Measurements from ENCODE around the gene MMP11. TPM values are rescaled to one million over a fixed set of nuclear protein-coding genes. Genes with fewer than 3 reads are reported as not detected.

The MMP11 gene
- total and polyA plus RNA-seq, 3 experiments from 2014 or later = 0.90 to 1.9 (median 1.6) TPM

DNA sequence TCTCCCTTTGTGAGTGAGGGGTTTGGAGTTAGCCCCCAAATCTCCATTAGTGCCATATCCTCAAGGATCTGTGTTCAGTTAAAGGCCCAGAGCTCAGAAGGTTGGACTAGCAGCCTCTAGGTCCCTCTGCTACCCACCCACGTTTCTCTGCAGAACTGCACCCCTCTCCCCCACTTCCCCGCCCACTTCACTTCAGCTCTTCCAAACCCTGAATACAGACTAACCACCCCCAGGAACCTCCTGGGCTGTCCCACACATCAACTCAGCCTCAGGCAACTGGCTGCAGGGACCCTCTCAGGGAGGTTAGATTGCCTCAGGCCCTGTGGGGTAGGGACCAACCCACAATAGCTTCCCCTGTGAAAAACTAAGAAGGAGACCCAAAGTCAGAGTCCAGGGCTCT, 19.3 kb upstream of the MMP11 start:
- H3K27ac ChIP-seq (ENCODE audit: low read depth, low read length) = no peak overlapping the region
- H3K4me3 Mint-ChIP-seq = peak overlapping the region in 5 of 7 donors; percentile 5 to 45 (median 17)
- H3K4me3 ChIP-seq (ENCODE audit: low read length) = no peak overlapping the region
- ChIA-PET CTCF (no interaction called here), POLR2A (no interaction called here)
- H3K27me3 ChIP-seq (ENCODE audit: insufficient read depth, low read length, poor library complexity, severe bottlenecking) = no peaks in the 10 kb centered on the region
- H3K9me3 Mint-ChIP-seq = no peaks in the 10 kb centered on the region
- no peak overlapping the region for H3K27ac Mint-ChIP-seq
- H3K27me3 Mint-ChIP-seq = no peaks in the 10 kb centered on the region
- H3K9me3 ChIP-seq (ENCODE audit: low read length) = no peaks in the 10 kb centered on the region
- H3K36me3 Mint-ChIP-seq = peaks cover 0 to 3% (median 0%) of the 10 kb centered on the region in 3 donors
- peaks cover 11 to 17% (median 17%) of the 10 kb centered on the region in 3 donors for H3K4me1 Mint-ChIP-seq
- no peaks in the 10 kb centered on the region for H3K36me3 ChIP-seq (ENCODE audit: insufficient read depth, low read length)
- peaks cover 7% of the 10 kb centered on the region for H3K4me1 ChIP-seq (ENCODE audit: insufficient read depth, low read length)
- DNase-seq = no peak

DNA sequence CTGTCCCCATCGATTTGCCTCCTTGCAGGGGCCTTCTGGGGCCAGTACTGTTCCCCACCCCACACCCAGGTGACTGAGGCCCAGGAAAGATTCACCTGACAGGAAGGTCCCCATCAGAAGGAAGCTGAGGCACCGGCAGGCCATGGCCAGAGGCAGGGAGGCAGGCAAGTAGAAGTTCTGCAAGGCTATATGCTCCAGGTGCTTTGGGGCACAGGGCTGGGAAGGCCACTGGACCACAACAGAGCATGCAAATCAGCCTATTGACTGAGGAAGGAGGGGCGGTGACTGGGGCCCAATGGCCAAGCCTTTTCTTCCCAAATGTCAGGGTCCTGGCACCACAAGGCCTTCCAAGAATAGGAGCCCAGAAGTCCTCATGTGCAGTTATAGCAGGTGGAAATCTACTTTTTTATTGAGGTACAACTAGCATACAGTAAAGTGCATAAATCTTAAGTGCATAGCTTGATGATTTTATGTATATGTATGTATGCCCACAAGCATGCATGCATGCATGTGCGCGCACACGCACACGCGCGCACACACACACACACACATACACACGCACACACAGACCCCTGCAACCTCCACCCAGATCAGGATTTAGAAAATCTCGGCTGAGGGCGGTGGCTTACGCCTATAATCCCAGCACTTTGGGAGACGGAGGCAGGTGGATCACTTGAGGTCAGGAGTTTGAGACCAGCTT, 18.3 kb upstream of the MMP11 start, which contains the start of gene VPREB3:
Gene VPREB3, minus strand, starts transcription at position 206 of the 700 bp plus-strand sequence. Its CDS starts 62 bp downstream, at position 144.
- CTCF ChIA-PET = no interaction called here

GRCh38 chr22:23754980-23755636, 17.5 kb upstream of the MMP11 start:
- CTCF ChIA-PET = no interaction called here
- peaks cover 6 to 14% (median 10%) of the 10 kb centered on the region in 3 donors for H3K4me1 Mint-ChIP-seq
- POLR2A ChIA-PET = interaction anchor here (1.2 kb wide), 1 partner anchor 31 kb away, joined by 3 read pairs; no protein-coding TSS in a partner anchor
- Histone ChIP-seq H3K4me3 (ENCODE audit: low read length) (no peak overlapping the region), H3K27ac (ENCODE audit: low read depth, low read length) (no peak overlapping the region), H3K27me3 (ENCODE audit: insufficient read depth, low read length, poor library complexity, severe bottlenecking) (no peaks in the 10 kb centered on the region), H3K9me3 (ENCODE audit: low read length) (no peaks in the 10 kb centered on the region), H3K36me3 (ENCODE audit: insufficient read depth, low read length) (no peaks in the 10 kb centered on the region), H3K4me1 (ENCODE audit: insufficient read depth, low read length) (peaks cover 6% of the 10 kb centered on the region)
- no peaks in the 10 kb centered on the region for H3K36me3 Mint-ChIP-seq
- no peaks in the 10 kb centered on the region for H3K27me3 Mint-ChIP-seq
- DNase-seq = no peak
- H3K4me3 Mint-ChIP-seq = peak overlapping the region in 1 of 7 donors; percentile 33
- no peaks in the 10 kb centered on the region for H3K9me3 Mint-ChIP-seq
- peak overlapping the region in 3 of 8 donors; percentile 22 to 70 (median 67) for H3K27ac Mint-ChIP-seq

More for the DNA sequence above, 18.3 kb upstream of the MMP11 start, which contains the start of gene VPREB3:
- Histone ChIP-seq H3K27me3 (ENCODE audit: insufficient read depth, low read length, poor library complexity, severe bottlenecking) (no peaks in the 10 kb centered on the region), H3K9me3 (ENCODE audit: low read length) (no peaks in the 10 kb centered on the region), H3K4me3 (ENCODE audit: low read length) (no peak within 1 kb of the TSS), H3K36me3 (ENCODE audit: insufficient read depth, low read length) (no peaks in the 10 kb centered on the region), H3K4me1 (ENCODE audit: insufficient read depth, low read length) (peaks cover 7% of the 10 kb centered on the region), H3K27ac (ENCODE audit: low read depth, low read length) (no peak within 1 kb of the TSS)
- Mint-ChIP-seq H3K4me1 (peaks cover 11 to 17% (median 17%) of the 10 kb centered on the region in 3 donors), H3K27me3 (no peaks in the 10 kb centered on the region), H3K27ac (peak within 1 kb of the TSS in 3 of 8 donors; percentile 22 to 70 (median 67)), H3K9me3 (no peaks in the 10 kb centered on the region), H3K4me3 (peak within 1 kb of the TSS in 5 of 7 donors; percentile 5 to 45 (median 17)), H3K36me3 (peaks cover 0 to 3% (median 0%) of the 10 kb centered on the region in 3 donors)
- POLR2A ChIA-PET = interaction anchor here (1.2 kb wide), 1 partner anchor 31 kb away, joined by 3 read pairs; no protein-coding TSS in a partner anchor
- DNase-seq = no peak

GRCh38 chr22:23755711-23756110, 16.9 kb upstream of the MMP11 start:
- Mint-ChIP-seq H3K9me3 (no peaks in the 10 kb centered on the region), H3K36me3 (no peaks in the 10 kb centered on the region), H3K4me3 (no peak overlapping the region), H3K27ac (peak overlapping the region in 1 of 8 donors; percentile 22), H3K4me1 (peaks cover 1 to 8% (median 4%) of the 10 kb centered on the region in 3 donors), H3K27me3 (no peaks in the 10 kb centered on the region)
- Histone ChIP-seq H3K27ac (ENCODE audit: low read depth, low read length) (no peak overlapping the region), H3K4me3 (ENCODE audit: low read length) (no peak overlapping the region), H3K9me3 (ENCODE audit: low read length) (no peaks in the 10 kb centered on the region), H3K27me3 (ENCODE audit: insufficient read depth, low read length, poor library complexity, severe bottlenecking) (no peaks in the 10 kb centered on the region), H3K4me1 (ENCODE audit: insufficient read depth, low read length) (no peaks in the 10 kb centered on the region), H3K36me3 (ENCODE audit: insufficient read depth, low read length) (no peaks in the 10 kb centered on the region)
- ChIA-PET POLR2A (interaction anchor here (1.2 kb wide), 1 partner anchor 30 kb away, joined by 3 read pairs; no protein-coding TSS in a partner anchor), CTCF (no interaction called here)
- no peak for DNase-seq

GRCh38 chr22:23756891-23757290, 15.8 kb upstream of the MMP11 start:
- Mint-ChIP-seq H3K36me3 (no peaks in the 10 kb centered on the region), H3K27ac (peak overlapping the region in 1 of 8 donors; percentile 34), H3K4me3 (no peak overlapping the region), H3K27me3 (no peaks in the 10 kb centered on the region), H3K4me1 (peaks cover 1 to 4% (median 3%) of the 10 kb centered on the region in 3 donors), H3K9me3 (no peaks in the 10 kb centered on the region)
- no peak overlapping the region for H3K4me3 ChIP-seq (ENCODE audit: low read length)
- no peak for DNase-seq
- H3K27me3 ChIP-seq (ENCODE audit: insufficient read depth, low read length, poor library complexity, severe bottlenecking) = no peaks in the 10 kb centered on the region
- no peak overlapping the region for H3K27ac ChIP-seq (ENCODE audit: low read depth, low read length)
- CTCF ChIA-PET = interaction anchor here (0.9 kb wide), 1 partner anchor 13 kb away, joined by 3 read pairs; no protein-coding TSS in a partner anchor
- H3K9me3 ChIP-seq (ENCODE audit: low read length) = no peaks in the 10 kb centered on the region
- H3K36me3 ChIP-seq (ENCODE audit: insufficient read depth, low read length) = no peaks in the 10 kb centered on the region
- H3K4me1 ChIP-seq (ENCODE audit: insufficient read depth, low read length) = no peaks in the 10 kb centered on the region
- POLR2A ChIA-PET = no interaction called here

- Mint-ChIP-seq H3K4me1 (peaks cover 14 to 21% (median 19%) of the 10 kb centered on the region in 3 donors), H3K4me3 (no peak overlapping the region), H3K9me3 (no peaks in the 10 kb centered on the region), H3K27ac (no peak overlapping the region), H3K36me3 (no peaks in the 10 kb centered on the region), H3K27me3 (no peaks in the 10 kb centered on the region)
- no peaks in the 10 kb centered on the region for H3K9me3 ChIP-seq (ENCODE audit: low read length)
- peaks cover 21% of the 10 kb centered on the region for H3K4me1 ChIP-seq (ENCODE audit: insufficient read depth, low read length)
- no peaks in the 10 kb centered on the region for H3K36me3 ChIP-seq (ENCODE audit: insufficient read depth, low read length)
- POLR2A ChIA-PET = interaction anchor here (0.6 kb wide), 1 partner anchor 361 kb away, joined by 4 read pairs; no protein-coding TSS in a partner anchor
- no peaks in the 10 kb centered on the region for H3K27me3 ChIP-seq (ENCODE audit: insufficient read depth, low read length, poor library complexity, severe bottlenecking)
- no peak overlapping the region for H3K4me3 ChIP-seq (ENCODE audit: low read length)
- H3K27ac ChIP-seq (ENCODE audit: low read depth, low read length) = no peak overlapping the region
- CTCF ChIA-PET = interaction anchor here (1.5 kb wide), 1 partner anchor 9 kb away, joined by 5 read pairs; the partner anchor contains the start of gene ZNF70
- DNase-seq = no peak
Observed at GRCh38 chr22:23759566-23759965, 13.1 kb upstream of the MMP11 start.

DNA sequence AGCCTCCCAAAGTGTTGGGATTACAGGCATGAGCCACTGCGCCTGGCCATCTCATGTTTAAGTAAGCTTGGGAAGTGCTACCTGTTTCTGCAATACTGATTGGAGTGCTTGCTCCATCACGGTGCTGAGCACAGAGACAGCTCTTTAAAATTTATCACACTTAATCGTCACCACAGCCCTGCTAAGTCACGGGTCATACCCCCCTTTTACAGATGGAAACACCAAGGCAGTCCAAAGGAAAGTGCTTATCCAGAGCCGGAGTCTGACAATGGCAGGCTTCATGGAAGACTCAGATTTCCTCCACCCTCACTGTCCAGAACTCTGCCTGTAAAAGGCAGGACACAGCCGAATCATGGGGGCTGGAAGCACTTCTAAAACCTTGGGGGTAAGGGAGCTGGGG, 12.6 kb upstream of the MMP11 start:
- Histone ChIP-seq H3K27ac (ENCODE audit: low read depth, low read length) (no peak overlapping the region), H3K9me3 (ENCODE audit: low read length) (no peaks in the 10 kb centered on the region), H3K36me3 (ENCODE audit: insufficient read depth, low read length) (no peaks in the 10 kb centered on the region), H3K4me1 (ENCODE audit: insufficient read depth, low read length) (peaks cover 22% of the 10 kb centered on the region), H3K4me3 (ENCODE audit: low read length) (no peak overlapping the region), H3K27me3 (ENCODE audit: insufficient read depth, low read length, poor library complexity, severe bottlenecking) (no peaks in the 10 kb centered on the region)
- POLR2A ChIA-PET = interaction anchor here (0.6 kb wide), 1 partner anchor 360 kb away, joined by 4 read pairs; no protein-coding TSS in a partner anchor
- peaks cover 0 to 1% (median 0%) of the 10 kb centered on the region in 3 donors for H3K36me3 Mint-ChIP-seq
- no peak overlapping the region for H3K4me3 Mint-ChIP-seq
- H3K9me3 Mint-ChIP-seq = no peaks in the 10 kb centered on the region
- H3K27me3 Mint-ChIP-seq = no peaks in the 10 kb centered on the region
- no peak overlapping the region for H3K27ac Mint-ChIP-seq
- CTCF ChIA-PET = interaction anchor here (1.5 kb wide), 1 partner anchor 9 kb away, joined by 5 read pairs; the partner anchor contains the start of gene ZNF70
- H3K4me1 Mint-ChIP-seq = peaks cover 18 to 26% (median 24%) of the 10 kb centered on the region in 3 donors
- DNase-seq = no peak
